Measurements from ENCODE around the gene NMRK2.

GRCh38 chr19:3980353-3981251 lies 47.7 kb downstream of the NMRK2 start:
- no peak for TF ChIP-seq POLR2A (IDR thresholded peaks at IDR 0.05)
- TF ChIP-seq CTCF (IDR thresholded peaks at IDR 0.05), result no peak
- no peak for TF ChIP-seq POLR2AphosphoS5 (IDR thresholded peaks at IDR 0.05; ENCODE audit: insufficient read depth in 1 of 2, low read depth in 1 of 2)
